ENCODE data around the gene CTSE.

DNA sequence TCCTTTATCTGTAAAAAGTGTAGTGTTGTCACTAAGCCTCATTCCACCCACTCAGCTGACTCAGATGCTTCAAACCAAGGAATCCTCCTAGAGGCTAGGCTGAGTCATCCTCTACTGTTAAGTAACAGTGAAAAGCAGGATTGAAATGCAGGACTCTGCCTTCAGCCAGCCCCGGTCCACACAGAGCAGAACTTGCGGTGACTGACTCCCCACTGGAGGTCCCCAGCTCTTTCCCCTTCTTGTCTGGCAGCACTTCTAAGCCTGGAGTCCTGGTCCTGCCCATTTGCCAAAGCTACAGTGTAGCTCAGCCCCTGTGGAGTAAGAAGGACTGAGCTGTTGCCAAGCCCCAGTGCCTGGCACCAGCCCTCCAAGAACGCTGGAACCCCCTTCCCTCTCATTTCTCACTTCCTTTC lies 22.2 kb downstream of the CTSE start:
- TF ChIP-seq POLR2A (IDR thresholded peaks at IDR 0.05; ENCODE audit: low read depth, low read length) (no peak), POLR2AphosphoS5 (IDR thresholded peaks at IDR 0.05; ENCODE audit: low read depth, low read length) (no peak), TAF1 (IDR thresholded peaks at IDR 0.05; ENCODE audit: borderline replicate concordance, low read depth, low read length) (no peak)
